Stimulated activated naive CD8-positive, alpha-beta T cell treated with anti-CD3 and anti-CD28 coated beads, Interleukin-15, Interleukin-2, amounts not matched to agents 100 U/mL and 50 U/mL, for 24 hours (primary cell): ENCODE measurements around the gene IGSF5.
"Not testable (repeated sequence)": the region's sequence is repeated elsewhere in the genome, so short reads cannot be mapped to it uniquely, and the experiment has no call there.

Source experiments
- ATAC-seq: fragments of 150-1000 bp; cut with Tn5 transposase; one replicate; pipeline ENCODE4 v1.10.0; 2021
- DNase-seq: peaks from one replicate; pipeline ENCODE4 v3.0.0; 2021

Gene IGSF5

GRCh38 chr21:39738566-39738965 lies 6.4 kb upstream of the IGSF5 start:
- ATAC-seq = no peak
- no peak for DNase-seq

- not testable (repeated sequence) for ATAC-seq, DNase-seq
Observed at GRCh38 chr21:39739531-39739930, 5.5 kb upstream of the IGSF5 start.

- not testable (repeated sequence) for ATAC-seq, DNase-seq
Observed at GRCh38 chr21:39742561-39742960, 2.4 kb upstream of the IGSF5 start.

- DNase-seq, ATAC-seq: not testable (repeated sequence)
Observed at GRCh38 chr21:39745332-39745731, 349 bp downstream of the IGSF5 start.

- DNase-seq (no peak), ATAC-seq (no peak)
Observed at GRCh38 chr21:39750670-39751069, 5.7 kb downstream of the IGSF5 start.

GRCh38 chr21:39754811-39755210 lies 9.8 kb downstream of the IGSF5 start:
- no peak for DNase-seq

GRCh38 chr21:39756285-39756684 lies 11.3 kb downstream of the IGSF5 start:
- ATAC-seq (no peak), DNase-seq (no peak)

More at GRCh38 chr21:39754811-39755210, 9.8 kb downstream of the IGSF5 start:
- no peak for ATAC-seq

DNA sequence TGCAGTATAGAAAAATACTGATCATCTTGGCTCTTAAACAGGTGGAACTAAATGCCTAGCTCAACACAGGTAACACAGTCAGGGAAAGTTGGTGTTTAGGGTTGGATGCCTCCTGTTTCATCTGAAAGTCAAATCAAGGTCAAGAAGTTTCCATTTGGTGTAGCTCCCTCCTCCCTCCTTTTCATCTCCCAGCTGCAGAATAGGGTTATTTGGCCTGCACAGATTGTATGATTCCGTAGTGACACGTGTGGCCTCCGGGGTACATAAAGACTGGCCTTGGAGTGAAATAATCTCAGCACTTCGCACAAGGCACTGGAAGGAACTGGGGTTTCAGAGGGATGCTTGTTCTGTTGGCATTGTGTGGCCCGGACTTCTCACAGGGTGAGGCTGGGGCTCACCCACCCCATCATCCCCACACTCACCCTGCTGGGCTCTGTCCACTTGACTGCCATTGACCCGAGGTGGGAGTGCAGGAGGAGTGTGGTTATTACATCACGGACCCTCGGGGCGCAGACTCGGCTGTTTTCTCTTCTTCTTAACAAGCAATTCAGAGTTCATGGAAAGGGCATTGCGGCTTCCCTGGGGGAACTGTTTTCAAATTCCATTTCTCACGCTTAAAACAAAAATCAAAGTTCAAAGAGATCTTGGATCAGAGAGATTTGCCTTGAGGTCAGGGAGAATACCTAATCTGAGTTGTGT lies 18.4 kb downstream of the IGSF5 start:
- DNase-seq (no peak), ATAC-seq (no peak)

DNA sequence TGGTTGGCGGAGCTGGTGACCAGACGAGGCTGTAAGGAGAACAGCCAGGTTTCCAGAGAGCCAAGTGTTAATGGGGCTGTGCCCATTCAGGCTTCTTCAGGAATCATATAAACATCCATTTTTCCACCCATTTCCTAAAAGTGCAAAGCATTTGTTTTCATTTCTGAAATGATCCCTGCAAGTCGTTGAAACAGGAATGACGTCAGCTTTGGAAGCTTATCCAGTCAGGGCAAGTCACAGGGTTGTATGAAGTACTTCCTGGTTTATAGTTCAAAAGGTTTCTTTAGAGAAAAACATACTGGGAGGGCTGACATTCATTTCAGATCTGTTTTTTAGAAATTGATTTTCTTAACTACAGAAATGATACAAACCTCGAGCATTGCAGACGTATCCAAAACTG lies 29.2 kb downstream of the IGSF5 start:
- ATAC-seq (no peak), DNase-seq (no peak)

- ATAC-seq = no peak
- no peak for DNase-seq
Observed at GRCh38 chr21:39775816-39776215, 30.8 kb downstream of the IGSF5 start.

DNA sequence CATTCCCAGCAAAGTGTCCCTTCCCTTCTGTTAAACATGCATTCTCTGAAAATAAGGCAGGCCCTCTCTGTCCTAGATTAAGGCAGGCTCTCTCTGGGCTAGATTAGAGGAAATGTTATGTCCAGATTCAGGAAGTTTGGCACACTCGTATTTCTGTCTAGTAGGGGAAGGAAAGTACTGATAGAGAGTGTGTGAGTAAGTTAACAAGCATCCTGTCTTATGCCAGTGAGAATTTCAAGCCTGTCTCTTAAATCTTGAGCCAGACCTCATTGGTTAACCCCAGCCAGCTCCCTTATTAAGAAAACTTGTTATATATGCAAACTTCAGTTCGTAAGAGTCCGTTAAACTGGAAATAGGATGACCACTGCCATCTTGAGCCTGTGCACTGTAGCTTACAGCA lies 31.6 kb downstream of the IGSF5 start:
- ATAC-seq (no peak), DNase-seq (no peak)

DNA sequence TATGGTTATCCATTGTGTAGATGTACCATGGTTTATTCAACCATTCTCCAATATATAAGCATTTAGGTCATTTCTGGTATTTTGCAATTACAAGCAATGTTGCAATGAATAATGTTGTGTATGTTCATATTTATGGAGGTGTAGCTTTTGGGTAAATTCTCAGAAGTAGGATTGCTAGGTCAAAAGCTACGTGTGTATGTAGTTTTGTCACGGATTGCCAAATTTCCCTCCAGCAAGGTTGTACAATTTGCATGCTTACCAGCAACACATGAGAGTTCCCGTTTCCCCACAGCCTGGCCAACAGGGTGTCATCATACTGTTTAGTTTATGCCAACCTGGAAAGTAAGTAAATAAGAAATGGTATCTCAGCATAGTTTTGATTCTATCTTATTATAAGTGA lies 36.3 kb downstream of the IGSF5 start:
- no peak for DNase-seq
- no peak for ATAC-seq

- ATAC-seq = no peak
- DNase-seq = no peak
Observed at GRCh38 chr21:39788383-39788782, 43.4 kb downstream of the IGSF5 start.

GRCh38 chr21:39796466-39796865 lies 51.5 kb downstream of the IGSF5 start:
- no peak for DNase-seq
- no peak for ATAC-seq

- DNase-seq = no peak
- no peak for ATAC-seq
Observed at GRCh38 chr21:39799178-39799577, 54.2 kb downstream of the IGSF5 start.

DNA sequence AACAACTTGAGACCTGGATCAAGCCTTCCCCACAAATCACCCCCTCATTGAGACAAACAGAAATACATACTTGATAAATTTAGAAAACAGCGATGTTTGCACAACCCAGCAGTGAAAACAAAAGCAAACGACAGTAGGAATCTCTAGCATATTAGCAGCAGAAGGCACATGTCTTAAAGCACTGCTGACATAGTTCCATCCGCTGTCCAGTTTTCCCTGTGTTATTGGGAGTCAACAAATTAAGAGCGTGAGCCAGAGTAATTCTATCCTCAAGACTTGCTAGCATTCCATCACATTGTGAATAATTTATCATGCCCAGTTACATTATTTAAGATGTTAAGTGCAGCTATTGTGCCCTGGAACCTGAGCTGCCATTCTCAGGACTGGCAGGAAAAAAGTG lies 55.3 kb downstream of the IGSF5 start:
- ATAC-seq = no peak
- DNase-seq = no peak

- DNase-seq = no peak
- ATAC-seq = no peak
Observed at GRCh38 chr21:39802217-39802616, 57.2 kb downstream of the IGSF5 start.

DNA sequence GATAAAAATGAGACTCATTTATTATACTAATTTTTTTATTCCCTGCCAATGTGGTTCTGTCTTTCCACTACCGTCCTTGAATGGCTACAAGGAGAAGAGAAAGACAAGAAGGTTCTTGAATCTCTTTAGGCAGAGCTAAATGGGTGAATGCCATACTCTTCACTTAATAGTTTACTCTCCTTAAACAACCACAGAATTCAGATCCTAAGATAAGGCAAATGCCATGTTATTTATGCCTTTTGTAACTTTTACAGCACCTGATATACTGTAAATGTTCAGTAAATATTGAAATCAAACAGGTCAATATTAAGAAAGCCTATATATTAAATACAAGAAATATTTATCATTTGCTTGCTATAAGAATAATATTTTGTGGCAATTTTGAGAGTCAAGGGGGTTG lies 58.4 kb downstream of the IGSF5 start:
- DNase-seq (no peak), ATAC-seq (no peak)

DNA sequence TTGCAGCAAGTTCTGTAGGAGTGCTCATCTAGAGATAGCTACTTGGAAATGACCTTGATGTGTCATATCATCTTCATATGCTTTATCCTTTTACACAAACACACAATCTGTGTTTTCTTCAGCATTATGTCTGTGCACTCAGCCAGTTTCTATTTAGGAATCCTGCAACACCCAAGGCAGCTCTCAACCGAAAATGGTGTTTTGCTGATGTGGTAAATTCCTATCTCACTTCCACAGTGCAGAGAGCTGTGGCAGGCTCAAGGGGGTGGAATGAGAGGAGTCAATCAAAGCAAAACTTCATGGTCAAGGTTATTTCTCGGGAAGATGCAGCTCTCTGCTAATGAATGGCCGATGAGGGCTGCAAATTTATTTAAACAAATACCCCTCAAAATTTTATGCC lies 59.3 kb downstream of the IGSF5 start:
- ATAC-seq (no peak), DNase-seq (no peak)

GRCh38 chr21:39805983-39806382 lies 61.0 kb downstream of the IGSF5 start:
- ATAC-seq = no peak

DNA sequence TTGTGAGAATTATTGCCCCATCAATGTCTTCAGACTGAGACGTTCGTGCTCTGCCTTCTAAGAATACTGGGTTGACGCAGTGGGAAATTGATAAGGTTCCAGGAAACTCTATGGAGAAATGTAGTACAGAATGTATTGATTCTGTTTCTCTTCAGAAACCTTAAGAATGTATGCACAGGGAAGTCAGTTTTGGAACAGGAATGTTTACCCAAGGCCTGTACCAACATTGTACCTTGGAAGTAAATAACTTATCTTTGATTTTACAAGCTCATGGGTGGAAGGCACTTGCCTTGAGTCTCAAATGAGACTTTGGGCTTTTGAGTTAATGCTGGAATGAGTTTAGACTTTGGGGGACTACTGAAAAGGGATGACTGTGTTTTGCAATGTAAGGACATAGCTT lies 62.8 kb downstream of the IGSF5 start:
- ATAC-seq (no peak), DNase-seq (no peak)

More at GRCh38 chr21:39805983-39806382, 61.0 kb downstream of the IGSF5 start:
- DNase-seq = no peak

DNA sequence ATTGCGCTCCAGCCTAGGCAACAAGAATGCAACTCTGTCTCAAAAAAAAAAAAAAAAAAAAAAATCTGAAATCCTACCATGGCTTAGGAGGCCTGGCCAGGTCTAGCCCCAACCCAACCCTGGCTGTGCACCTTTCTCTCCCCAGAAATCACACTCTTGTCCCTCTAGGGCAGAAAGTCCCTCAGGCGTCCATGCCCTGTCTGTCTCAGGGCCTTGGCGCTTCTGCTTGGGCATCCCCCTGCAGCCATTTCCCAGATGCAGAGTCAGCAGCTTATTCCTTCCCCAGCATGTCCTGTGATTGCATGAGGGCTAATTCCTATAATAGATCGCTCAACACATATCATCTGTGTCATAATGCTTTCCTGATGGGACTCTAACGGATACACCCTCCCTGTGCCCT lies 65.0 kb downstream of the IGSF5 start:
- no peak for ATAC-seq
- DNase-seq = no peak

DNA sequence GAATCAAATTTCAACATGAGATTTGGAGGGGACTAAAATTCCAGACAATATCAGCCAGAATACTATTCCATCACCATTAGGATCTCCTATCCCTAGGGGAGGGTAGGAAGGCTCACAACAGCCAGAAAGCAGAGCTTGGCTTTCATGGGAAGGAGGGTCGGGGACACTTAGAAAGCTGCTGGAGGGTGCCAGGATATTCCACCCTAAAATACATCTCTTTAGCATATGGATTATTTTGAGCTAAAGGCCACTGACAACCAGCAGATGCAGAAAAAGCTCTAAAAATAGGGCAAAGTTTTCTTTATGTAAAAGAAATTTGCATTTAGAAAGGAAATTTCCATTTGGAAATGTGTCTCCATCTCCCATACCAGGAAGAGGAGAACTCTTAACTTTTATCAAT lies 68.0 kb downstream of the IGSF5 start:
- DNase-seq = no peak
- ATAC-seq = no peak

- DNase-seq = no peak
- ATAC-seq = no peak
Observed at GRCh38 chr21:39818557-39818956, 73.6 kb downstream of the IGSF5 start.

DNA sequence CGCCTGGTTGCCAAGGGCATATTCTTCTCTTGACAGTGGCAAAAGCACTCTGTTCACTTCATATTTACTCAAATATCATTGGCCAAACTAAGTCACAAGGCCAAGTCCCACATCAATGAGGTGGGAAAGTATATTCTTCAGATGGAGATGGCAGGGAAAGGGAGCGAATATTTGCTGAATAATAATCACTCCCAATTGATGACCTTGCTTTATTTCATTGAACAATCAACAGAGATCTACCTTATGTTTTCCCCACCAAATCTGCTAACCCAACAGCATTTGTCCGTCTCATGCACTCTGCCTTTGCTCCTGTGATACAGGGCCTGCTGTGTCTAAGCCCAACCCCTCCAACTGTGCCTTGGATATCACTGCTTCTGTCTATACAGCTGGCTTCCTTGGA lies 77.1 kb downstream of the IGSF5 start:
- ATAC-seq = no peak
- DNase-seq = no peak
